OCI-LY1 (cell line): ENCODE results near the gene BSPRY.

Experiments used
- EZH2 ChIP-seq: fragments of 200-600 bp; sonication (generic), shearing (Covaris generic); IDR thresholded peaks from 2 replicates; pipeline ENCODE4 v1.8.0; 2017; ENCODE audit warnings: borderline replicate concordance, mixed run types, mild to moderate bottlenecking, antibody characterized with exemption, low read length, moderate library complexity, mixed read lengths
- TF ChIP-seq, protein P1 (sequence below): fragments of 200-600 bp; sonication (generic), shearing (Covaris generic); IDR thresholded peaks from 2 replicates; pipeline ENCODE4 v1.5.1; 2017; ENCODE audit warnings: mild to moderate bottlenecking, antibody characterized with exemption, low read length, moderate library complexity, mixed read lengths

DNA sequence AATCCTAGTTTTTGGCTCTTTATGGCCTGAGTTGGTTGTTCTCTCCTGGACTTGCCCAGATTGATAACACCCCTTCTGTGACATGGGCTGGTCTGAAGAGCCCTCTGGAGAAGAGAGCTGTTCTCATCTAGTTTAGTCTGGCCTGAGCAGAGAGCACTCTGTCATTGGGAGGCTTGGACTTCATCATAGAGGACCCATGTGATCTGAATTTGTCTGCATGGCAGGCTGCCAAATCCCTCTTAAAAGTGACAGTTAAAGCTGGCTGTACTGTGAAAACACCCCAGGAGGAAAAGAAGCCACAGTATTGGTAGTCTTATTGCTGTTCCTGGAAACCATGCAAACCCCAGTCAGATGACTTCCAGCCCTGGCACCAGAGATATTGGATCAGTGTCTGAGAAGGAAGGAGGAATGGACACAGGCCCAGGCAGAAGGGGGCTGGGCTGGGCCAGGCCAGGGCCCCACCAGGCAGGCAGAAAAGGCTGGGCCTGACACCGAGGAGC, 5.6 kb upstream of the BSPRY start:
- TF ChIP-seq, protein P1, sequence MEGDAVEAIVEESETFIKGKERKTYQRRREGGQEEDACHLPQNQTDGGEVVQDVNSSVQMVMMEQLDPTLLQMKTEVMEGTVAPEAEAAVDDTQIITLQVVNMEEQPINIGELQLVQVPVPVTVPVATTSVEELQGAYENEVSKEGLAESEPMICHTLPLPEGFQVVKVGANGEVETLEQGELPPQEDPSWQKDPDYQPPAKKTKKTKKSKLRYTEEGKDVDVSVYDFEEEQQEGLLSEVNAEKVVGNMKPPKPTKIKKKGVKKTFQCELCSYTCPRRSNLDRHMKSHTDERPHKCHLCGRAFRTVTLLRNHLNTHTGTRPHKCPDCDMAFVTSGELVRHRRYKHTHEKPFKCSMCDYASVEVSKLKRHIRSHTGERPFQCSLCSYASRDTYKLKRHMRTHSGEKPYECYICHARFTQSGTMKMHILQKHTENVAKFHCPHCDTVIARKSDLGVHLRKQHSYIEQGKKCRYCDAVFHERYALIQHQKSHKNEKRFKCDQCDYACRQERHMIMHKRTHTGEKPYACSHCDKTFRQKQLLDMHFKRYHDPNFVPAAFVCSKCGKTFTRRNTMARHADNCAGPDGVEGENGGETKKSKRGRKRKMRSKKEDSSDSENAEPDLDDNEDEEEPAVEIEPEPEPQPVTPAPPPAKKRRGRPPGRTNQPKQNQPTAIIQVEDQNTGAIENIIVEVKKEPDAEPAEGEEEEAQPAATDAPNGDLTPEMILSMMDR: no peak
- TF ChIP-seq EZH2: no peak
